HepG2 (cell line): ENCODE measurements around the gene KCNMB2. TPM values are rescaled to one million over a fixed set of nuclear protein-coding genes. Genes with fewer than 3 reads are reported as not detected.

Source experiments
- ATF7-NPFF ChIP-seq: sonication (generic); formaldehyde crosslinking; IDR thresholded peaks from 2 replicates; pipeline ENCODE4 v1.8.1; 2023; ENCODE audit warnings: mild to moderate bottlenecking, low read depth, missing genetic modification reagents, moderate library complexity
- JDP2 ChIP-seq: sonication (generic); formaldehyde crosslinking; IDR thresholded peaks from 2 replicates; pipeline ENCODE4 v1.8.1; 2022; ENCODE audit warnings: missing genetic modification reagents, borderline replicate concordance
- NFIB ChIP-seq: sonication (generic); formaldehyde crosslinking; IDR thresholded peaks from 2 replicates; pipeline ENCODE4 v1.9.0; 2021; ENCODE audit warnings: missing genetic modification reagents, mild to moderate bottlenecking, borderline replicate concordance
- SOX13 ChIP-seq, 3 experiments: fragments of 450-650 bp in 1 of 3; sonication (generic) in 1 of 3; formaldehyde crosslinking in 1 of 3; IDR thresholded peaks in 2 of 3; conservative IDR thresholded peaks in 1 of 3; 2 replicates each; pipeline versions ENCODE4 v1.5.0 to v1.6.1; 2016 to 2020; ENCODE audit warnings: antibody characterized with exemption in 1 of 3, mild to moderate bottlenecking in 1 of 3, missing compliant biosample characterization in 1 of 3, missing genetic modification reagents in 1 of 3, moderate library complexity in 1 of 3
- ZNF558 ChIP-seq: sonication (generic); formaldehyde crosslinking; IDR thresholded peaks from 2 replicates; pipeline ENCODE4 v1.9.0; 2022; ENCODE audit warnings: mild to moderate bottlenecking, missing genetic modification reagents, borderline replicate concordance
- ZNF790 ChIP-seq: sonication (generic); formaldehyde crosslinking; IDR thresholded peaks from 2 replicates; pipeline ENCODE4 v1.8.0; 2022; ENCODE audit warnings: missing genetic modification reagents, mild to moderate bottlenecking, borderline replicate concordance
- ZNF841 ChIP-seq: sonication (generic); formaldehyde crosslinking; IDR thresholded peaks from 2 replicates; pipeline ENCODE4 v1.8.1; 2023; ENCODE audit warnings: missing genetic modification reagents, borderline replicate concordance
- polyA plus RNA-seq, 8 experiments: library from polyadenylated mRNA; depleted of rRNA in 3 of 8; stranded (reverse) in 7 of 8; unstranded in 1 of 8; fragments of >200 nt; fragmentation: Illumina TruSeq in 4 of 8; extraction: Trizol in 4 of 8; gene quantifications; 2 replicates each; pipeline versions ENCODE4 v1.2.1 to v1.2.3, GENCODE V29; 2011 to 2016; ENCODE audit warnings: low read depth in 4 of 8, missing spikeins in 1 of 8, mixed read lengths in 1 of 8; ENCODE audit not compliant: insufficient read depth in 1 of 8
- total RNA-seq, 5 experiments: library from RNA; depleted of rRNA; stranded (reverse); fragments of >200 nt; fragmentation: Illumina TruSeq; extraction: Trizol; gene quantifications; 2 replicates each; pipeline ENCODE4 v1.2.3, GENCODE V29; 2016; ENCODE audit warnings: low read depth in 1 of 5
- TF ChIP-seq, protein P1 (sequence below): sonication (generic); formaldehyde crosslinking; IDR thresholded peaks from 2 replicates; pipeline ENCODE4 v1.4.0; 2020; ENCODE audit warnings: mild to moderate bottlenecking, missing genetic modification reagents
- TF ChIP-seq, protein P2 (sequence below): sonication (generic); formaldehyde crosslinking; conservative IDR thresholded peaks from 2 replicates; pipeline ENCODE4 v1.4.0; 2020; ENCODE audit warnings: missing genetic modification reagents
- TF ChIP-seq, protein P3 (sequence below): sonication (generic); formaldehyde crosslinking; IDR thresholded peaks from 2 replicates; pipeline ENCODE4 v1.8.0; 2022; ENCODE audit warnings: mild to moderate bottlenecking, missing genetic modification reagents, moderate library complexity

KCNMB2 gene
- total and polyA plus RNA-seq, 2 of the 13 experiments (the other 11 are each of a cell fraction or from before 2014, with no cell fraction given): not detected

- TF ChIP-seq SOX13 (IDR thresholded peaks at IDR 0.05): no peak
- TF ChIP-seq SOX13 (CRISPR knock-in tag; conservative IDR thresholded peaks at IDR 0.05 in 1 of 2, IDR thresholded peaks at IDR 0.05 in 1 of 2): no peak
- TF ChIP-seq, protein P1, sequence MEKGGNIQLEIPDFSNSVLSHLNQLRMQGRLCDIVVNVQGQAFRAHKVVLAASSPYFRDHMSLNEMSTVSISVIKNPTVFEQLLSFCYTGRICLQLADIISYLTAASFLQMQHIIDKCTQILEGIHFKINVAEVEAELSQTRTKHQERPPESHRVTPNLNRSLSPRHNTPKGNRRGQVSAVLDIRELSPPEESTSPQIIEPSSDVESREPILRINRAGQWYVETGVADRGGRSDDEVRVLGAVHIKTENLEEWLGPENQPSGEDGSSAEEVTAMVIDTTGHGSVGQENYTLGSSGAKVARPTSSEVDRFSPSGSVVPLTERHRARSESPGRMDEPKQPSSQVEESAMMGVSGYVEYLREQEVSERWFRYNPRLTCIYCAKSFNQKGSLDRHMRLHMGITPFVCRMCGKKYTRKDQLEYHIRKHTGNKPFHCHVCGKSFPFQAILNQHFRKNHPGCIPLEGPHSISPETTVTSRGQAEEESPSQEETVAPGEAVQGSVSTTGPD (CRISPR knock-in tag): no peak
- TF ChIP-seq, protein P2, sequence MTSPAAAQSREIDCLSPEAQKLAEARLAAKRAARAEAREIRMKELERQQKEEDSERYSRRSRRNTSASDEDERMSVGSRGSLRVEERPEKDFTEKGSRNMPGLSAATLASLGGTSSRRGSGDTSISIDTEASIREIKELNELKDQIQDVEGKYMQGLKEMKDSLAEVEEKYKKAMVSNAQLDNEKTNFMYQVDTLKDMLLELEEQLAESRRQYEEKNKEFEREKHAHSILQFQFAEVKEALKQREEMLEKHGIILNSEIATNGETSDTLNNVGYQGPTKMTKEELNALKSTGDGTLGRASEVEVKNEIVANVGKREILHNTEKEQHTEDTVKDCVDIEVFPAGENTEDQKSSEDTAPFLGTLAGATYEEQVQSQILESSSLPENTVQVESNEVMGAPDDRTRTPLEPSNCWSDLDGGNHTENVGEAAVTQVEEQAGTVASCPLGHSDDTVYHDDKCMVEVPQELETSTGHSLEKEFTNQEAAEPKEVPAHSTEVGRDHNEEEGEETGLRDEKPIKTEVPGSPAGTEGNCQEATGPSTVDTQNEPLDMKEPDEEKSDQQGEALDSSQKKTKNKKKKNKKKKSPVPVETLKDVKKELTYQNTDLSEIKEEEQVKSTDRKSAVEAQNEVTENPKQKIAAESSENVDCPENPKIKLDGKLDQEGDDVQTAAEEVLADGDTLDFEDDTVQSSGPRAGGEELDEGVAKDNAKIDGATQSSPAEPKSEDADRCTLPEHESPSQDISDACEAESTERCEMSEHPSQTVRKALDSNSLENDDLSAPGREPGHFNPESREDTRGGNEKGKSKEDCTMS: no peak
- no peak for TF ChIP-seq ZNF790 (CRISPR knock-in tag)
- TF ChIP-seq NFIB: no peak
- no peak for TF ChIP-seq JDP2 (CRISPR knock-in tag)
- TF ChIP-seq ZNF841: no peak
- TF ChIP-seq, protein P3, sequence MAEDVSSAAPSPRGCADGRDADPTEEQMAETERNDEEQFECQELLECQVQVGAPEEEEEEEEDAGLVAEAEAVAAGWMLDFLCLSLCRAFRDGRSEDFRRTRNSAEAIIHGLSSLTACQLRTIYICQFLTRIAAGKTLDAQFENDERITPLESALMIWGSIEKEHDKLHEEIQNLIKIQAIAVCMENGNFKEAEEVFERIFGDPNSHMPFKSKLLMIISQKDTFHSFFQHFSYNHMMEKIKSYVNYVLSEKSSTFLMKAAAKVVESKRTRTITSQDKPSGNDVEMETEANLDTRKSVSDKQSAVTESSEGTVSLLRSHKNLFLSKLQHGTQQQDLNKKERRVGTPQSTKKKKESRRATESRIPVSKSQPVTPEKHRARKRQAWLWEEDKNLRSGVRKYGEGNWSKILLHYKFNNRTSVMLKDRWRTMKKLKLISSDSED: no peak
- TF ChIP-seq ATF7-NPFF (CRISPR knock-in tag): no peak
- no peak for TF ChIP-seq ZNF558 (CRISPR knock-in tag)
Observed at GRCh38 chr3:178841011-178841410, 304.8 kb downstream of the KCNMB2 start (continued).
